B cell (primary cell): Measurements from ENCODE around the gene PSME1. TPM values are rescaled to one million over a fixed set of nuclear protein-coding genes. Genes with fewer than 3 reads are reported as not detected.

Experiments
- ATAC-seq: fragments of 200-7000 bp; cut with Tn5 transposase; one replicate; pipeline ENCODE4 v1.10.0; 2021; ENCODE audit warnings: low read depth, mild to moderate bottlenecking, moderate number of reproducible peaks, moderate library complexity
- CTCF ChIA-PET: fragments of 350-600 bp; sonication (Branson Sonifier 250); formaldehyde crosslinking; loops from one replicate; lab custom pipeline; 2021; ENCODE audit warnings: antibody characterized with exemption, inconsistent platforms; lab: Charles Lee
- POLR2A ChIA-PET: fragments of 350-600 bp; sonication (Branson Sonifier 250); formaldehyde crosslinking; loops from one replicate; lab custom pipeline; 2021; ENCODE audit warnings: antibody characterized with exemption; lab: Charles Lee
- DNase-seq: peaks from one replicate; pipeline ENCODE4 v3.0.0; 2013
- H2AFZ ChIP-seq: 2 replicates; pipeline ENCODE4 v1.6.1; 2012; ENCODE audit warnings: mild to moderate bottlenecking, low read depth, low read length; ENCODE audit not compliant: insufficient read depth, poor library complexity, severe bottlenecking
- H3K27ac ChIP-seq, 2 donors: 1 replicate in 1 of 2; 2 replicates in 1 of 2; pipeline ENCODE4 v1.5.1; 2012 to 2013; ENCODE audit warnings: low read length in 2 of 2, mild to moderate bottlenecking in 2 of 2, moderate library complexity in 1 of 2
- H3K27me3 ChIP-seq, 4 experiments: fragments of 200-600 bp in 1 of 4; sonication (generic) in 1 of 4; replicated peaks in 1 of 4; 1 replicate in 2 of 4; 2 replicates in 2 of 4; pipeline versions ENCODE4 v1.6.1 to v1.7.0; 2013 to 2016; ENCODE audit warnings: low read length in 3 of 4, mild to moderate bottlenecking in 2 of 4, mixed read lengths in 1 of 4, moderate library complexity in 1 of 4; ENCODE audit not compliant: insufficient read depth in 4 of 4, control insufficient read depth in 3 of 4; ENCODE audit errors: control extremely low read depth in 1 of 4
- H3K36me3 ChIP-seq, 2 experiments: replicated peaks in 1 of 2; 1 replicate in 1 of 2; 2 replicates in 1 of 2; pipeline versions ENCODE4 v1.6.1 to v1.7.1; 2013; ENCODE audit warnings: low read length in 1 of 2; ENCODE audit not compliant: insufficient read depth in 2 of 2, control insufficient read depth in 1 of 2; ENCODE audit errors: control extremely low read depth in 1 of 2, extremely low read depth in 1 of 2
- H3K4me1 ChIP-seq, 2 donors: fragments of 200-600 bp in 1 of 2; sonication (generic) in 1 of 2; 1 replicate in 1 of 2; 2 replicates in 1 of 2; pipeline versions ENCODE4 v1.5.1 to v1.6.1; 2013 to 2017; ENCODE audit warnings: low read length in 2 of 2; ENCODE audit not compliant: control insufficient read depth in 2 of 2, insufficient read depth in 2 of 2
- H3K4me2 ChIP-seq: replicated peaks from 2 replicates; pipeline ENCODE3; 2012; ENCODE audit warnings: mild to moderate bottlenecking, low read depth, low read length; ENCODE audit not compliant: poor library complexity, severe bottlenecking
- H3K4me3 ChIP-seq, 5 experiments: fragments of 200-600 bp in 1 of 5; sonication (generic) in 1 of 5; 1 replicate in 3 of 5; 2 replicates in 2 of 5; pipeline versions ENCODE4 v1.5.1 to v1.7.0; 2011 to 2016; ENCODE audit warnings: low read length in 4 of 5, mild to moderate bottlenecking in 4 of 5, low read depth in 2 of 5, control low read depth in 1 of 5, moderate library complexity in 1 of 5; ENCODE audit not compliant: insufficient read depth in 1 of 5; ENCODE audit errors: control extremely low read depth in 1 of 5, extremely low read depth in 1 of 5
- H3K79me2 ChIP-seq: fragments of 200-600 bp; sonication (generic); one replicate; pipeline ENCODE4 v1.6.0; 2016; ENCODE audit warnings: low read length; ENCODE audit not compliant: control insufficient read depth, insufficient read depth
- H3K9ac ChIP-seq: fragments of 200-600 bp; sonication (generic); 2 replicates; pipeline ENCODE4 v1.6.1; 2017; ENCODE audit warnings: mild to moderate bottlenecking, low read length, moderate library complexity
- H3K9me3 ChIP-seq, 3 donors: one replicate each; pipeline versions ENCODE4 v1.6.1 to v1.7.1; 2013; ENCODE audit warnings: low read length in 2 of 3; ENCODE audit not compliant: control insufficient read depth in 2 of 3, insufficient read depth in 1 of 3; ENCODE audit errors: control extremely low read depth in 1 of 3
- H4K20me1 ChIP-seq: 2 replicates; pipeline ENCODE4 v1.6.0; 2012; ENCODE audit warnings: mild to moderate bottlenecking, low read length; ENCODE audit not compliant: insufficient read depth, control insufficient read depth, poor library complexity, severe bottlenecking
- H3K27ac Mint-ChIP-seq: one replicate; pipeline ENCODE4 v1.8.0; 2021; ENCODE audit warnings: mixed read lengths
- H3K27me3 Mint-ChIP-seq: one replicate; pipeline ENCODE4 v1.8.0; 2021; ENCODE audit warnings: mixed read lengths
- H3K4me1 Mint-ChIP-seq: one replicate; pipeline ENCODE4 v1.8.0; 2021; ENCODE audit warnings: mixed read lengths
- H3K4me3 Mint-ChIP-seq: one replicate; pipeline ENCODE4 v1.8.0; 2021; ENCODE audit warnings: mixed read lengths
- H3K9me3 Mint-ChIP-seq: one replicate; pipeline ENCODE4 v1.8.0; 2022; ENCODE audit warnings: mixed read lengths; ENCODE audit not compliant: insufficient read depth
- CTCF ChIP-seq: fragments of 200-600 bp; IDR thresholded peaks from one replicate; pipeline ENCODE4 v1.8.0; 2022; ENCODE audit warnings: antibody characterized with exemption, mild to moderate bottlenecking
- EZH2 ChIP-seq: IDR thresholded peaks from 2 replicates; pipeline ENCODE4 v1.6.1; 2012; ENCODE audit warnings: borderline replicate concordance, low read depth, mild to moderate bottlenecking, moderate library complexity, low read length; ENCODE audit not compliant: insufficient read depth, poor library complexity, severe bottlenecking
- WGBS: methylation state at CpG from one replicate; pipeline ENCODE4 v1.1.5; 2013; ENCODE audit warnings: missing lambda C conversion rate; ENCODE audit not compliant: insufficient coverage; 5-methylcytosine and 5-hydroxymethylcytosine counted together
- intact Hi-C: fragments of 100-400 bp; cut with micrococcal nuclease; formaldehyde crosslinking; loops from one replicate; pipeline ENCODE4 v1.10.0; 2022
- polyA plus RNA-seq: library from polyadenylated mRNA; depleted of rRNA; stranded (reverse); fragments of >200 nt; gene quantifications from 2 replicates; pipeline ENCODE4 v1.2.3, GENCODE V29; 2012
- total RNA-seq, 2 donors: library from RNA; stranded (reverse); fragments of 120-200 nt in 1 of 2; gene quantifications; 1 replicate in 1 of 2; 2 replicates in 1 of 2; pipeline versions ENCODE4 v1.2.3 to v1.2.4, GENCODE V29; 2013 to 2022

The PSME1 gene
- total and polyA plus RNA-seq, 2 donors (not counting 1 experiment from before 2014, with no cell fraction given), result 237 to 257 TPM

GRCh38 chr14:24122416-24122815 is 13.6 kb upstream of the PSME1 start:
- H3K4me3 ChIP-seq, result no peak overlapping the region
- no peak overlapping the region for H2AFZ ChIP-seq
- H3K27me3 ChIP-seq, result no peaks in the 10 kb centered on the region
- peaks cover 25 to 26% of the 10 kb centered on the region in 2 donors for H3K4me1 ChIP-seq
- H3K4me1 Mint-ChIP-seq, result peaks cover 31% of the 10 kb centered on the region
- H3K4me2 ChIP-seq, result peak overlapping the region; percentile 10
- peak overlapping the region; percentile 11 for H3K4me3 Mint-ChIP-seq
- WGBS, result no CpG with 5 or more reads among the region's 4 CpGs
- no peak overlapping the region for H3K9ac ChIP-seq
- H3K27ac ChIP-seq, result peak overlapping the region in 1 of 2 donors; percentile 92
- ATAC-seq, result peak; percentile 72
- no peak for TF ChIP-seq EZH2
- POLR2A ChIA-PET, result interaction anchor here (0.7 to 1.3 kb wide), 3 partner anchors 8 to 24 kb away, joined by 3 to 11 read pairs (median 10); partner anchors contain the start of genes DCAF11, NRL, PSME1 and PSME2
- no peaks in the 10 kb centered on the region for H3K9me3 Mint-ChIP-seq
- H3K79me2 ChIP-seq, result peaks cover 7% of the 10 kb centered on the region
- no peaks in the 10 kb centered on the region for H3K9me3 ChIP-seq
- peak overlapping the region; percentile 91 for H3K27ac Mint-ChIP-seq
- no peaks in the 10 kb centered on the region for H4K20me1 ChIP-seq
- intact Hi-C loops, result no loop called here
- CTCF ChIA-PET, result interaction anchor here (1.1 kb wide), 1 partner anchor 19 kb away, joined by 3 read pairs; the partner anchor contains the start of gene EMC9
- no peaks in the 10 kb centered on the region for H3K27me3 Mint-ChIP-seq
- DNase-seq, result no peak
- peaks cover 8 to 50% of the 10 kb centered on the region in 2 experiments for H3K36me3 ChIP-seq

- no peaks in the 10 kb centered on the region for H4K20me1 ChIP-seq
- H3K27me3 ChIP-seq, result no peaks in the 10 kb centered on the region
- H3K27ac ChIP-seq, result peak overlapping the region; percentile 30 to 92
- ATAC-seq, result no peak
- H3K4me1 ChIP-seq, result peaks cover 30 to 31% of the 10 kb centered on the region in 2 donors
- H3K4me3 Mint-ChIP-seq, result no peak overlapping the region
- peaks cover 32% of the 10 kb centered on the region for H3K4me1 Mint-ChIP-seq
- peak overlapping the region; percentile 91 for H3K27ac Mint-ChIP-seq
- CTCF ChIA-PET, result interaction anchor here (1.1 kb wide), 1 partner anchor 19 kb away, joined by 3 read pairs; the partner anchor contains the start of gene EMC9
- H3K4me2 ChIP-seq, result peak overlapping the region; percentile 57
- no peaks in the 10 kb centered on the region for H3K9me3 Mint-ChIP-seq
- H2AFZ ChIP-seq, result no peak overlapping the region
- POLR2A ChIA-PET, result interaction anchor here (0.7 to 1.3 kb wide), 2 partner anchors 8 to 13 kb away, joined by 3 to 10 read pairs; partner anchors contain the start of genes DCAF11, NRL and PSME1
- TF ChIP-seq EZH2 (no peak), CTCF (no peak)
- H3K9me3 ChIP-seq, result no peaks in the 10 kb centered on the region
- intact Hi-C loops, result no loop called here
- DNase-seq, result no peak
- no peak overlapping the region for H3K9ac ChIP-seq
- no peaks in the 10 kb centered on the region for H3K27me3 Mint-ChIP-seq
- WGBS, result 96% methylated on average over 8 of the region's 8 CpGs
- H3K79me2 ChIP-seq, result peaks cover 4% of the 10 kb centered on the region
- H3K36me3 ChIP-seq, result peaks cover 8 to 45% of the 10 kb centered on the region in 2 experiments
- no peak overlapping the region for H3K4me3 ChIP-seq
Measured at GRCh38 chr14:24122898-24123297, 13.1 kb upstream of the PSME1 start.
